GM06990 (cell line): Measurements from ENCODE around the gene LRRN2.

Experiments
- DNase-seq: peaks from one replicate; pipeline ENCODE4 v3.0.0-alpha.2; 2011; ENCODE audit not compliant: insufficient read length; ENCODE audit errors: extremely low read depth
- H3K27me3 ChIP-seq: replicated peaks from 2 replicates; pipeline ENCODE4 v1.6.0; 2011; ENCODE audit warnings: low read length; ENCODE audit not compliant: control insufficient read depth, insufficient read depth
- H3K36me3 ChIP-seq: 2 replicates; pipeline ENCODE4 v1.5.1; 2011; ENCODE audit warnings: low read length; ENCODE audit not compliant: control insufficient read depth, insufficient read depth
- H3K4me3 ChIP-seq: replicated peaks from 2 replicates; pipeline ENCODE4 v1.5.1; 2011; ENCODE audit warnings: low read depth, mild to moderate bottlenecking, control low read depth, low read length
- CTCF ChIP-seq: IDR thresholded peaks from 2 replicates; pipeline ENCODE4 v1.5.1; 2011; ENCODE audit warnings: low read length, control low read depth, mild to moderate bottlenecking, inconsistent platforms; ENCODE audit not compliant: insufficient read depth, poor library complexity, severe bottlenecking

The LRRN2 gene

GRCh38 chr1:204580862-204581261, 104.7 kb downstream of the LRRN2 start:
- no peak for TF ChIP-seq CTCF
- no peaks in the 10 kb centered on the region; the same call in none of the 2 replicates for H3K36me3 ChIP-seq
- H3K4me3 ChIP-seq, result no peak overlapping the region
- H3K27me3 ChIP-seq, result no peaks in the 10 kb centered on the region
- DNase-seq, result no peak

DNA sequence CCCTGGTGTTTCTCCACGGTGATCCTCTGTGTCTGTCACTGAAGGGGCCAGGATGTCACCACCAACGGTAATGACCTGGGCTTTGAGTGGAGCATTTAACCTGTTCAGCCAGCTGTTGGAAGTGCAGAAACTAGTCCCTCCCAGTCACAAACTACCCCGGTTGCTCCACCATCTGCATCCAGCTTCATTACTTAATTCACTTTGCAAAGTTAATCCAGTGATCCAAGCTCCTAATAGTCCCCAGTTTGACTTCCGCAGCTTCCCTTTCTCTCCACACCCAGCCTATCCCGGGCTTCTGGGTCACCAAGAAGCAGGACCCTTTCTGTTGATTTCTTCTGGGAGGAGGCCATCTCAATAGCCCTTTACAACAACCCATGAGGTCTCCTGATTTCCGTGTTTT, 105.9 kb downstream of the LRRN2 start:
- Histone ChIP-seq H3K27me3 (no peaks in the 10 kb centered on the region), H3K4me3 (peak overlapping the region; percentile 50), H3K36me3 (no peaks in the 10 kb centered on the region; the same call in none of the 2 replicates)
- no peak for DNase-seq
- no peak for TF ChIP-seq CTCF

DNA sequence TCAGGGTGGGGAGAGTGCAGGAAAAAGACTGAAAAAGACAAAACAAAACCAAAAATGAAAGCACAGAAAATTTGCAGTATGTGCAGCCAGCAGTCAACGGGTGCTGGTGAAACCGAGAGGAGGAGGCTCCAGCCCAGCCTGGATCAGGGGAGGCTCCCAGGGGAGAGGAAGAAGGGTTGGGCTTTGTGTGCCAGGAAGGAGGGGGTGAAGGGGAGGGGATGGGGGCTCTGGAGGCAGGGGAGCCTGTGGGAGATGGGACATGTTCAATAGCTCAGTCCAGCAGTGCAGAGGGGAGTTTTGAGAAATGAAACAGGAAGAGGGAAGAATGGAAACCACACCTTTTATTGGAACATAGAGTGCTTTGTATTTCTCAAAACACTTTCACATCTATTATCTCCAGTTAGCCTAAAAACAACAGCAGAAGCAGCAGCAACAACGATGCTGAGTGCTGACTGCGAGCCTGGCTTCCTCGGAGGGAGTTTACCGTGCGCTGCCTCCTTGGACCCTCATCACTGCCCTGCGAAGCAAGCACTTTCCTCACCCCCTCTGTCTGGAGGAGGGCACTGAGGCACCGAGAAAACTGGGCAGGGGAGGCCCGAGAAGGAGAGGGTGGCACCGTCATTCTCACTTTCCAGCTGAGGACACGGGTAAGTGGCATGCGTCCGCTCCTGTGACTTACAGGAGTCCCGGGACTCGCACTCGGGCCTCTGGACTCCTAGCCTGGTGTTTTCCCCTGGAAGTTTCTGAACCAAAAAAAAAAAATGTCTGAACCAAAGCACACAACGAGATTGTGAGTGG, 106.5 kb downstream of the LRRN2 start:
- no peaks in the 10 kb centered on the region for H3K27me3 ChIP-seq
- DNase-seq, result peak; percentile 70
- H3K4me3 ChIP-seq, result peak overlapping the region; percentile 50
- no peak for TF ChIP-seq CTCF
- no peaks in the 10 kb centered on the region; the same call in none of the 2 replicates for H3K36me3 ChIP-seq

- Histone ChIP-seq H3K27me3 (no peaks in the 10 kb centered on the region), H3K36me3 (peaks cover 6% of the 10 kb centered on the region), H3K4me3 (no peak overlapping the region)
- DNase-seq, result no peak
- TF ChIP-seq CTCF, result no peak
Observed at GRCh38 chr1:204577794-204578478, 107.6 kb downstream of the LRRN2 start.

DNA sequence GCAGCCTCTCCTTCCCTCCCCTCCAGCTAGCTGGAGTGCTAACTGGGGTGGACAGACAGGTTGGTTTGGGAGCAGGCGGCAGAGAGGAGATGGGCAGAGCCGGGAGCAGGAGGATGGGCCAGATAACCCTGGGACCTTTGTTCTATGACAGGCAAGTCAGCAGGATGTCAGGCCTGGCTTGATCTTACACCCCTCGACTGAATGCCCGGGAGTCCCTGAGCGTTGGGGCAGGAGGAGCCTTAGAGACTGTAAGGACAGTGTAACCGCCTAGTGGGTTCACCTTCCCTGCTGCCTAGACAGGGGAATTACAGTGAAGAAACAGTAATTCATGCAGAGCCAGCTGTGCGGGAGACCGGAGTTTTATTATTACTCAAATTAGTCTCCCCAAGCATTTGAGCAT, 109.1 kb downstream of the LRRN2 start:
- H3K27me3 ChIP-seq, result no peaks in the 10 kb centered on the region
- peaks cover 6% of the 10 kb centered on the region for H3K36me3 ChIP-seq
- H3K4me3 ChIP-seq, result no peak overlapping the region
- TF ChIP-seq CTCF, result no peak
- DNase-seq, result no peak
